GM21825 (cell line): ENCODE data around the gene ABL2.
"Not testable (repeated sequence)": the region's sequence is repeated elsewhere in the genome, so short reads cannot be mapped to it uniquely, and the experiment has no call there.

Source experiments
- ATAC-seq: cut with Tn5 transposase; IDR thresholded peaks from one replicate; pipeline ENCODE4 v1.9.1; 2021; ENCODE audit warnings: mild to moderate bottlenecking, moderate library complexity; ENCODE audit not compliant: unreplicated experiment

Gene ABL2

DNA sequence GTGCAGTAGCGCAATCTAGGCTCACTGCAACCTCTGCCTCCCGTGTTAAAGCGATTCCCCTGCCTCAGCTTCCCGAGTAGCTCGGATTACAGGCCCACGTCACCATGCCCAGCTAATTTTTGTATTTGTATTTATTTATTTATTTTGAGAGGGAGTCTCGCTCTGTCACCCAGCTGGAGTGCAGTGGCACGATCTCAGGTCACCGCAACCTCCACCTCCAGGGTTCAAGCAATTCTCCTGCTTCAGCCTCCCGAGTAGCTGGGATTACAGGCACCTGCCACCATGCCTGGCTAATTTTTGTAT lies 59.1 kb downstream of the ABL2 start:
- not testable (repeated sequence) for ATAC-seq

DNA sequence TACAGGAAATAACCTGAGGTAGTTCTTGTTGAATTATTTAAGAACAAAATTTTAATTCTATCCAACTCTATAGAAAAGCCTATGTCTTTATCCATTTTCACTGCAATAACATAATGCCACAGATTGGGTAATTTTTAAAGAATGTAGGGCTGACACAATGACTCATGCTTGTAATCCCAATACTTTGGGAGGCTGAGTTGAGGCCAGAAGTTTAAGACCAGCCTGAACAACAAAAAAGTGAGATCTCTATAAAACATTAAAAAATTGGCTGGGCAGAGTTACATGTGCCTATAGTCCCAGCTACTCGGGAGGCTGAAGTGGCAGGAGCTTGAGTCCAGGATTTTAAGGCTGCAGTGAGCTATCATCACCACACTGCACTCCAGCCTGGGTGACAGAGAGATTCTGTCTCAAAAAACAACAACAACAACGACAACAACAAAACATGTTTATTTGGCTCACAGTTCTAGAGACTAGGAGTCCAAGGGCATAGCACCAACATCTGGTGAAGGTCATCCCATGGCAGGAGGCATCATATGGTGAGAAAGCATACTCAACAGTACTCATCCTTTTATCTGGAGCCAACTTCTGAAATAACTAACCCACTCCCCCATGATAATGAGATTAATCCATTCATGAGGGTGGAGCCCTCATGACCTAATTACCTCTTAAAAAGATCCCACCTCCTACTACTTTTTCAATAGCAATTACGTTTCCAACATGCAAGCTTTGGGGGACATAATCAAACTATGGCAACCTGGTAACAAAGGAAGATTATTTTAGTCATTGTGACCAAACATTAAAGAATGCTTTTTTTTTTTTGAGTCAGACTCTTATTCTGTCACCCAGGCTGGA lies 59.6 kb downstream of the ABL2 start:
- no peak for ATAC-seq

DNA sequence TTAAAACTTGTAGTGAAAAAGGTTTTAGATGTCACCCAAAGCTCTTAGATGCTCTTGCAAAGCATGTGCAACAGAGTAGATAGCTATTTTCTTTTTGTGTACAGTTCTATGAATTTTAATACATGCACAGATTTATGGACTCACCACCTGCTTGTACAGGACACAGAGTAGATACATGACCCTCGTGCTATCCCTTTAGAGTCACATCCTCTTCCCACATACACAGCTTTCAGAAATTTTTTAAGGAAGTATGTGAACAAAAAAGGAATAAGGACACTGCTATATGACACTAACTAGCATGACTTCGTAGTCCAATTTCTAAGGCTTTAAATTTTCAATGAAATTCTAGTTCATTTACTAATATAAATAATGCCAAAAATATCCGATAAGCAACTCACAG lies 60.9 kb downstream of the ABL2 start:
- ATAC-seq = no peak

DNA sequence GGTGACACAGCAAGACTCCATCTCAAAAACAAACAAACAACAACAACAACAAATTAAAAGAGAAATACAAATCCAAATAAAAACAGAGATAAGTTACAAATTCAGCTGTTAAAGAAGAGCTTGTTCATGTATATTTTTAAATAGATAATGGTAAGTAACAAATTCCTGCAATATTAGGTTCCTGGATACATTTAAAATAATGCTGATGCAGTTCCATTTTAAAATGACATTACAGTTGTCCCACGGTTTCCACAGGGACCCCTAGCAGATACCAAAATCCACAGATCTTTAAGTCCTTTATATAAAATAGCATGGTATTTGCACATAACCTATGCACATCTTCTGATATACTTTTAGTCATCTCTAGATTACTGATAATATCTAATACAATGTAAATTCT lies 61.5 kb downstream of the ABL2 start:
- ATAC-seq = no peak

DNA sequence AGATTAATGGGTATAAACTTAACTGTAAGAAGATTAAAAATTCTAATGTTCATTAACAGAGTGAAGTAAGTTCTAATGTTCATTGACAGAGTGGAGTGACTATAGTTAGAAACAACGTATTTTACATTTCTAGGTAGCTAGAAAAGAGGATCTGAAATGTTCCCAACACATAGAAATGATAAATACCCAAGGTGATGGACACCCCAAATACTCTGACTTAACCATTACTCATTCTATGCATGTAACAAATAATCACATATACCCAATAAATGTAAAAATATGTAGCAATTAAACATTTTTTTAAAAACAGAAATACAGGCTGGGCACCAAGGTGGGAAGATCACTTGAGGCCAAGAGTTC lies 62.1 kb downstream of the ABL2 start:
- no peak for ATAC-seq

DNA sequence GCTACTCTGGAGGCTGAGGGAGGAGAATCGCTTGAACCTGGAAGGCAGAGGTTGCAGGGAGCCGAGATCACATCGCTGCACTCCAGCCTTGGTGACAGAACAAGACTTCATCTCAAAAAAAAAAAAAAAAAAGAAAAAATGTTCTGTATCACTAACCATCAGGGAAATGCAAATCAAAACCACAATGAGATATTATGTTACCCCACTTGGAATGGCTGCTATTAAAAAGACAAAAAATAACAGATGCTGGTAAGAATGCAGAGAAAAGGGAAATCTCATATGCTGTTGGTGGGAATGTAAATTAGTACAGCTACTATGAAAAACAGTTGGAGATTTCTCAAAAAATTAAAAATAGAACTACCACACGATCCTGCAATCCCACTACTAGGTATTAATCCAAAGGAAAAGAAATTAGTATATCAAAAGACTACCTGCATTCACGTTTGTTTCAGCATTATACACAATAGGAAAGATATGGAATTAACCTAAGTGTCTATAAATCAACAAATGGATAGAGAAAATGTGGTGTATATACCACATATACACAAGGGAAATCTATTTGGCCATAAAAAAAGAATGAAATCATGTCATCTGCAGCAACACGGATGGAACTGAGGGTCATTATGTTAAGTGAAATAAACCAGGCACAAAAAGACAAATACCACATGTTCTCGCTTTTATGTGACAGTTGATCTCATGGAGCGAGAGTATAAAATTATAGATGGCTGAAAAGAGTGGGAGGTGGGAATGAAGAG lies 62.6 kb downstream of the ABL2 start:
- ATAC-seq = no peak

DNA sequence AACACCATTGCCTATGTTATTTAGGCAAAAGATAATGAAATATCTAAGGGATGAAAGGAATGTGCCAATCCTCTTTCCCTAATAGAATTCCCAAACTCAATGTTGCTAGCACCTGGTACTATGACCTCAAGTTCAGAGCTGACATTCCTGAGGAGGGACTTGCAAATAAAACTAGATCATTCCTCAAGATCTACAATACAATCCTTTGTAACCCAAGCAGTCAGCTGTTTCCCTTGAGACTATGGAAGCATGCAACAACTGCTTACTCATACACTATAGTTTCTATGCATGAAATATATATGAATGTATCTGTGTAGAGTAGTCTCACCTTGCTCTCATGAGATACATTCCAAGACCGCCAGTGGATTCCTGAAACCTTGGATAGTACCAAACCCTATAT lies 65.0 kb downstream of the ABL2 start:
- no peak for ATAC-seq

DNA sequence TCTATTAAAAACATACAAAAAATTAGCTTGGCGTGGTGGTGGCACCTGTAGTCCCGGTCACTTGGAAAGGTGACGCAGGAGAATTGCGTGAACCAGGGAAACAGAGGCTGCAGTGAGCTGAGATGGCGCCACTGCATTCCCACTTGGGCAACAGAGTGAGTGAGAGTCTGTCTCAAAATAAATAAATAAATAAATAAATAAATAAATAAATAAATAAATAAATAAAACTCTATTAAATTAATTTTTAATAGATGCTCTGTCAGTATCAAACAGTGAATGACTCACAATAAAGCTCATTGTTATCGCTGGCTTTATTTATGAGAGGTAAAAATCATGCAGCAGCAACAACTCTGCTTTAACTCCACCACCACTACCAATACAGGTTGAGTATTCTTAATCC lies 72.8 kb downstream of the ABL2 start:
- no peak for ATAC-seq

DNA sequence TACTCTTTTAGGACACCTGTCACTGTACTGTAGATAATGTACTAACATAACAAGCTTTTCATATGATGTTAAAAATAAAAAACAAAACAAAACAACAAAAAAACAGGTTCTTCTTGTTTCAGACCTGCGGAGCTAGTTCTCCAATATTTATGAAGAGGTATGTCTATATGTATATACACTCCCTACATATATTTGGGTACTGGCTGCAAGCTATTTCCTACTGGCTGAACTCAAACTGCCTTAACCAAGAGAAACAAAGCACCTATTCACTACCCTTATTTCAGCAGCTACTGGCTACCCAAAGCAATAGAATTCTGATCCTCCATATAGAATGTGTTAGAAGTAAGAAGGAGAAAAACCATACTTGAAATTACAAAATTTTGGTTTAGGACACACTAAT lies 73.5 kb downstream of the ABL2 start:
- no peak for ATAC-seq

DNA sequence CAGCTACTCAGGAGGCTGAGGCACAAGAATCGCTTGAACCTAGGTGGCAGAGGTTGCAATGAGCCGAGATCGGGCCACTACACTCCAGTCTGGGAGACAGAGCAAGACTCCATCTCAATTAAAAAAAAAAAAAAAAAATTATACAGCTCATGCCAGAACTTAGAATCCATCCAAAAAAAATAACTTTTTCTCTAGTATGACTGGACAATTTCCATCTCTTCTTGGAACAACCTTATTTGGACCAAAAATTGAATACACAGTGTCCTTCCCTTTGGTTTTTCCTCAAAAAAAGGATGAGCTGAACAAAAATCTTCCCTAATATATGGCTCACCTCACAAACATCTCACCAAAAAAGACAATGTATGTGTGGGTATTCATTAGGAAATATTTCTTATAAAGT lies 73.9 kb downstream of the ABL2 start:
- ATAC-seq = no peak

DNA sequence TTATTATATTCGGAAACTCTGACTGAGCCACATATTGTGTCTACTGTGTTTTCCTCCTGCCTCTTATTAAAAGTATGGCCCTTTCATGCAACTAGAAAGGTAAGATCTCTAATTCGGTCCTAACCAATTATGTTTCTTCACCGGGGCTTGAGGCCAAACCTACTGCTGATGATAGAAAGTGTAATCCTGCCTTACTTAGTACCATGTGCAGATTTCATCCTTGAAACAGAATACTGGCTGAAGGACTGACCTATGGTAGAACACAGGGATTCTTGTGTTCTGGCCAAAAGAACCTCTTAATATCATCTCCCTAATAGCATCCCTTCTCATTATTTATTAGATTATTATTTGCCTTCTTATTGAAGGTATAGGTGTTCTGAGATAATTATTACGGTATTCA lies 75.0 kb downstream of the ABL2 start:
- ATAC-seq = no peak

DNA sequence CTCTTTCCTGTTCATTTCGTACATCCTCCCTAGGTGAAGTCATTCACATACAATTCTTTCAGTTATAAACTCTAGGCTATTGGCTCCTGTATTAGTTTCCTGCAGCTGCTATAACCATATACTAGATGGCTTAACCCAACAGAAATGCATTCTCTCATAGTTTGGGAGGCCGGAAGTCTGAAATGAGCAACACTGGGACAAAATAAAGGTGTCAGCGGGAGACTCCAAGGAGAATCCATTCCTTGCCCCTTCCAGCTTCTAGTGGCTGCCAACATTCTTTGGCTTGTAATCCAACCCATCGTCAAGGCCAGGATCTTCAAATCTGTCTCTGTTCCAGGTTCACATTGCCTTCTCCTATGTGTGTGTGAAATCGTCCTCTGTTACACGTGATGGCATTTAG lies 76.3 kb downstream of the ABL2 start:
- no peak for ATAC-seq

DNA sequence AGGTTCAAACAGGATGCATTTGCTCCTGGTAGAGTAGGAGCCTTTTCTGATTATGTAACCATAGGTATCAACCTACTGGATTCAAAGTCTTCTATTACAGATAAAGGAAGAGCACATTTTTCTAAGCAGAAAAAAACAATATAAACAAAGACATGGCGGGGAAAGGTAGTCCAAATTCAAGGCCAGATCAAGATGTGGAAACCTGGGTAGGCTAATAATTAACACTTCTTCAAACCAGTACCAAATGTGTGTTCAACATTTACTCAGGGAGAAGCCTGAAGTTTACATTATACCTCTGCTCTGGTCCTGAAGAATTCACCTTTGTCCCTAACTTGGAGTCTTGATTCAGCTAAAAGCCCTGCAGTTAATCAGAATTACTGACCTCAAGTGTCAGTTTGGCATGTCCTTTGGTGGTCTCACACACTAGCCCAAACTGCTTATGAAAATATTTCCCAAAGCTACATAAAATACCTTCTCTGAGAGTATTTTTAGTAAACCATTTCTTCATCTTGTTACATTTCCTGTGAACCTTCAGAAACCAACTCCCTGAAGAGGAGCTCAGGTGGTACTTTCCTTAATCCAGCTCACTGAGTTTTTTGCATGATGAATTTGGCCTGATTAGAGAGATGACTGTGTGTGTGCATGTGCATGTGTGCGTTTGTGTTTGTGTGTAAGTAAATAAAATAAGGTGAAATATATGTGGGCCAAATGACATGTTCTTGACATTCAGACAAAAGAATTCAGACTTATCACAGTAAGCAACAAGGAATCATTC lies 77.4 kb downstream of the ABL2 start:
- no peak for ATAC-seq

DNA sequence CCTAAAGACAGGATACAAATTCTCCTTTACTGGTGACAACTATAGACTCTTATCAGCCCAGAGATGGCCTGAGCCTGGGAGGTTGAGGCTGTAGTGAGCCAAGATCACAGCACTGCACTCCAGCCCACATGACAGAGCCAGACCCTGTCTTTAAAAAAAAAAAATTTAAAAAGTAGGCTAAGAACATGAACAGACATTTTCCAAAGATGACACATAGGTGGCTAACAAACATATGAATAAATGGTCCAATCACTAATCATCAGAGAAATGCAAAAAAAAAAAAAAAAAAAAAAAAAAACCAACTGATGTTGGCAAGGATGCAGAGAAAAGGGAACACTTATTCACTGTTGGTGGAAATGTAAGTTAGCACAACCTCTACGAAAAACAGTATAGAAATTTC lies 82.6 kb downstream of the ABL2 start:
- no peak for ATAC-seq

DNA sequence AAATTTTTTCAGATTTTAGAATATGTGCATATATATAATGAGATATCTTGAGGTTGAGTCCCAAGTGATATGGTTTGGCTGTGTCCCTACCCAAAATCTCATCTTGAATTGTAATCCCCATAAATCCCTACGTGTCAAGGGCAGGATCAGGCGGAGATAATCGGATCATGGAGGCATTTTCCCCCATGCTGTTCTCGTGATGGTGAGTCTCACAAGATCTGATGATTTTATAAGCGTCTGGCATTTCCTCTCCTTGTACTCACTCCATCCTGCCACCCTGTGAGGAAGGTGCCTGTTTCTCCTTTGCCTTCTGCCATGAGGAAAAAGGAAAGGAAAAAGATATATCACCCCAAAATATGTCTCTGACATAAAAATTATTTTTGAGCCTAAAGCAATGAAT lies 83.0 kb downstream of the ABL2 start:
- ATAC-seq = no peak

DNA sequence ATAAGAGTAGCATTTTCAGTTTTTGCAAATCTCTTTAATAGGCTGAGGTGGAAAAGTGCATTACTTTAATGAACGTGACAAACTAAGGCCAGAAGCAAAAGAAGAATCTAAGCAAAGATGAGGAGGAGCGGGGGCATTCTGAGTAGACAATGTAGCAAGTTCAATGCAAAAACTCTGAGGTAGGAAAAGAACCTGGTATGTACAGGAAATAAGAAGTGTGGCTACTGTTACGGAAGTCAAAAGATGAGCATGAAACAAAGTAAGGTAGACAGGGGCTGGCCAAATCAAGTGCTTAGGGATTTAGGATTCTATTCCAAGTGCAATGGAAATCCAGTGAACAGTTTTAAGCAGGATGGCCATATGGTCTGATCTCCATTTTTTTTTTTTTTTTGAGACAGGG lies 84.0 kb downstream of the ABL2 start:
- ATAC-seq = no peak

DNA sequence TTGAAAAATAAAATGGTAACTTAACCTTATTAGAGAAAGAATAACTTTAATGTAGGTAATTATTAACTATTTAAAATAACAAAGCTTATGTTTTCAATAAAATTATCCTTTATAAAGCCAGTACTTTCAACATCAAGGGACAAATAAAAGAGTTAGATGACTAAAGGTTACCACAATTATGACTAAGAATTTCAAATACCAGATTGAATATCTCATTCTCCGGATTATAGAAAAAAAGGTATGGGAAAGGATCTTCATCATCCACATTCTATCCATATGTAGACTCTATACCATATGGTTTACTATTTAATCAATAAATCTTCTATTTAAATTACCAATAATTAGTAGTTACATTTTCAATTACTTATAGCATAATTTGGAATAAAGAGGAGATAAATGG lies 84.9 kb downstream of the ABL2 start:
- no peak for ATAC-seq

DNA sequence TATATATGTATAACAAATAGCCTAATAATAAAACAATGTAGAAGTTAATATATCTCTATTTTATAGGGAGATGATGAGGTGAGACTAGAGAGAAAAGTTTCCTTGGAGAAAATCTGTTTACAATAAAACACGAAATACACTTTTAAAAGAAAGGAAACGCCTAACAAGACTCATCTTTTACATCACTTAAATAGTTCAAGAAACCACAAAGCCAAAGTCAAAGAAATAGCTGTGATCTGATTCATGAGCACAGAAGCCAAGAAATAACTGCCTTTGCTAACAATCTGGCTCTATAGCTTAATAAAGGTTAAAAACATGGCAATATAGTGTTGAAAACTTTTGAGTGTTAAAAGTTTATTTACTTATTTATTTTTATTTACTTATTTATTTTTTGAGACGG lies 86.2 kb downstream of the ABL2 start:
- ATAC-seq = no peak

DNA sequence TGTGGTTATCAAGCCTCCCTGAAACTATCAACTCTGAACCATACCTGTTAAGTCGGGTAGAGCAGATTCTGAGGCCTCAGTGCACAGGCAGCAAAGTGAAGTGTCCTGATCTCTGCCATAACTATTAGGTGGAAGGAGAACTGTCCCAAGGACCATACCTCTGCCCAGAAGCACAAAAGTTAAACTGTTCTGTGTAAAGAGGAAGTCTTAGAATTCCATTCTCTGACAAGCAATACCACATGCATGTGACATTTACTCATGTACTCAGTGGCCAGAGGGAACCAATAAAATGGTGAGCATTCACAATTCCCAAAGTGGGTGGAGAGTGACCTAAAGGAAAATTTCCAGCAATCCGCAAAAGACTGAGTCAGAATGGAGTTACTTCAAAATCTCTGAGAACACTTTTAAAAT lies 86.6 kb downstream of the ABL2 start:
- ATAC-seq = no peak

DNA sequence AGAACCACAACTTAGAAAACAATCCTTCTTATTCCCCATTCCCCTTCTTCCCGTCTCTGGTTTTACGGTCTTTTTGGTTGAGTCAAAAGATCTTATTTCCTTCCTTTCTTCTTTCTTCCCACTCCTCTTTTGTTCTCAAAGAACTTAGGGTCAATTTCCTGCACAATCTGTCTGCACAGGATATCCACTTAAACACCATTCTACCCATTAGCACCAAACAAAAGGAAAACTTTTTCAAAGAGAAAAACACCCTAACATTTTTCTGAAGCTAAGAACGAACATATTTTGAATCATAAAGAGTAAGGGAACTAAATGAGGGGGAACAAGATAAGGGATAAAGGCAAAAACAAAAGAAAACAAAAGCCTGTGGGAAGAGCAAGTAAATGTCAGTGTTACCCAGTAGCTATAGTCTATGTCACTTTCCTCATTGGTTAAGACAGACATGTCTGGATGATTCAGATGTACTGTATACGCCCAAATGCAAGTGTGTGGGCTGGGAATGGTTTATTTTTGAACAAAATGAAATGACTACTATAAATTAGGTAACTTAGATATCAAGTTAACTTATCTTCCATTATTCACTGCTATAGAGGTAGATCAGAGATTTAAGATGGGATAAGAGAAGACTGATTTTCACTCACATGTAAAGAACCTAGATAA lies 87.8 kb downstream of the ABL2 start:
- ATAC-seq = no peak

DNA sequence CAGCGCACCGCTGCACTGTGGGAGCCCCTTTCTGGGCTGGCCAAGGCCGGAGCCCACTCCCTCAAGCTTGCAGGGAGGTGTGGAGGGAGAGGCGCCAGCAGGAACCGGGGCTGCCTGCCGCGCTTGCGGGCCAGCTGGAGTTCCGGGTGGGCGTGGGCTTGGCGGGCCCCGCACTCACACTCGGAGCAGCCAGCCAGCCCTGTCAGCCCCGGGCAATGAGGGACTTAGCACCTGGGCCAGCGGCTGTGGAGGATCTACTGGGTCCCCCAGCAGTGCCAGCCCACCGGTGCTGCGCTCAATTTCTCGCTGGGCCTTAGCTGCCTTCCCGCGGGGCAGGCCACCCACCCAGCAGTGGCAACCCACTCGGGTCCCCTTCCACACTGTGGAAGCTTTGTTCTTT lies 90.7 kb downstream of the ABL2 start:
- ATAC-seq = not testable (repeated sequence)
